ENCODE measurements around the gene STIP1.

DNA sequence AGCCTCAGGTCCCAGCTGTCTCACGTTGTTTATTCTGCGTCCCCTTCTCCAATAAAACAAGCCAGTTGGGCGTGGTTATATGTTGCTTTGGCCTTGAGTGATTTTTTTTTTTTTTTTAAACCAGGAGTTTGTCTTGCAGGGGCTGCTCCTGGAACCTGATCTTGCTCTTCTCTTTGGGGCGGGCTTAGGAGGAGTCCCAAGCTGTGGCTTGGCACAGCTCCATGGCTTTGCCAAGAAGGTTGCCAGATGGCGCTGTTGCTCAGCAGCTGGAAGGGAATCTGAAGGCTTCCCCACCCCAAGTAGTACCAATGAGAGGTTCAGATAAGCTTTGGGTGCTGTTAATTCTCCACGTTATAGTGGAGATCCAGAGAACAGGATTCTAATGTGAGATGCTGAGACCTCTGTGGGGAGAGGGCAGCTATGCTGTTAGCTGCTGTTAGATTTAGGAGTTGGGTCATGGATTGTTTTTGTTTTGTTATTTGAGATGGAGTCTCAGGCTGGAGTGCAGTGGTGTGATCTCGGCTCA lies 18.6 kb downstream of the STIP1 start:
- TF ChIP-seq, protein P1, sequence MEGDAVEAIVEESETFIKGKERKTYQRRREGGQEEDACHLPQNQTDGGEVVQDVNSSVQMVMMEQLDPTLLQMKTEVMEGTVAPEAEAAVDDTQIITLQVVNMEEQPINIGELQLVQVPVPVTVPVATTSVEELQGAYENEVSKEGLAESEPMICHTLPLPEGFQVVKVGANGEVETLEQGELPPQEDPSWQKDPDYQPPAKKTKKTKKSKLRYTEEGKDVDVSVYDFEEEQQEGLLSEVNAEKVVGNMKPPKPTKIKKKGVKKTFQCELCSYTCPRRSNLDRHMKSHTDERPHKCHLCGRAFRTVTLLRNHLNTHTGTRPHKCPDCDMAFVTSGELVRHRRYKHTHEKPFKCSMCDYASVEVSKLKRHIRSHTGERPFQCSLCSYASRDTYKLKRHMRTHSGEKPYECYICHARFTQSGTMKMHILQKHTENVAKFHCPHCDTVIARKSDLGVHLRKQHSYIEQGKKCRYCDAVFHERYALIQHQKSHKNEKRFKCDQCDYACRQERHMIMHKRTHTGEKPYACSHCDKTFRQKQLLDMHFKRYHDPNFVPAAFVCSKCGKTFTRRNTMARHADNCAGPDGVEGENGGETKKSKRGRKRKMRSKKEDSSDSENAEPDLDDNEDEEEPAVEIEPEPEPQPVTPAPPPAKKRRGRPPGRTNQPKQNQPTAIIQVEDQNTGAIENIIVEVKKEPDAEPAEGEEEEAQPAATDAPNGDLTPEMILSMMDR (conservative IDR thresholded peaks at IDR 0.05; ENCODE audit: low read depth, low read length): peak; percentile 96
- TF ChIP-seq EZH2 (IDR thresholded peaks at IDR 0.05; ENCODE audit: low read length, unreplicated experiment): no peak
- no peak for TF ChIP-seq EZH2phosphoT487 (IDR thresholded peaks at IDR 0.05; ENCODE audit: borderline replicate concordance, low read length)
